CD4-positive, alpha-beta T cell treated with Interleukin-6 at 100 ng/mL for 8 hours (primary cell): ENCODE measurements around the gene RELN.
"Not testable (repeated sequence)": the region's sequence is repeated elsewhere in the genome, so short reads cannot be mapped to it uniquely, and the experiment has no call there.

ENCODE experiments used
- DNase-seq: peaks from one replicate; pipeline ENCODE4 v3.0.0-alpha.2; 2020; ENCODE audit warnings: mixed read lengths, low spot score

Gene RELN

DNA sequence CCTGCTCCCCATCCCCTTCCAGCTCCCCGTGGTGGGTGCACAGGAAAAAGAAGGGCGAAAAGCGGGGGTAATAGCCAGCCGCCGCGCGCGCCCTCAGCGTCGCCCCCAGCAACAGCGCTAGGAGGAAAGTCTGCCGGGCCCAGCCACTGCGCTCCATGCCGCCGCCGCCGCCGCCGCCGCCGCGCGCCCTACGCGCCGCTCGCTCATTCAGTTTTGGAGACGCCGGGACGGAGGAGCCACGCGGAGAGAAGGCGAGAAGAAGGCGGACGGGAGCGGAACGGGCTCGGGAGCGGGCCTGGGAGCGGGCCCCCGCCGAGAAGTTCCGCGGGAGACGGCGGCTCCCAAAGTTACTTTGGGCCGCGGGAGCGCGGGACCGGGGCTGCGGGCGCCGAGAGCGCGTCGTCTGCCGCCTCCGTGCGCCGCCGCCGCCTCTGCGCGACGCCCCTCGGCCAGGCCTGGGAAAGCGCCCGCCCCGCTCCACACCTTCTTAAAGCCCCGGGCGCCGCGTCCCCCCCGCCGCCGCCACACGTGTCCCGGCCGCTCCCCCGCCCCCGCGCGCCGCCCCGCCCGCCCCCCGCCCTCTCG is at the start of gene RELN:
RELN (minus strand) TSS at position 459 of the 585 bp plus-strand sequence; CDS start at position 157, 302 bp downstream.
- DNase-seq, result no peak

DNA sequence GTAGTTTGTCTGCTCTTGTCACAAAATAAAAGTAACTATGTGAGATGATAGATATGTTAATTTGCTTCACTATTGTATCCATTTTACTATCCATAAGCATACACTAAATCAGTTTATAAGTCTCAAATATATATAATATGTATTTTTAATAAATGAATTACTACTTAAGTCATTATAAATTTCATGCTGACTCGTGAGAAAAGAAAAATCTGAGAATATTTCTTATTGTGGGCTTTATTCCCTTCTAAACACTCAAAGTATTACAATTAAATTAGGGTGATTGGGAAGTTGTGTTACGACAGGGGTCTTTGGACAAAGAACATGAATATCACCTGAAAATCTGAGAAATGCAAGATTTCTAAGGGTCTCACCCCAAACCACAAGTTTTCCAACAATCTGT is 48.7 kb upstream of the RELN start:
- DNase-seq, result no peak

DNA sequence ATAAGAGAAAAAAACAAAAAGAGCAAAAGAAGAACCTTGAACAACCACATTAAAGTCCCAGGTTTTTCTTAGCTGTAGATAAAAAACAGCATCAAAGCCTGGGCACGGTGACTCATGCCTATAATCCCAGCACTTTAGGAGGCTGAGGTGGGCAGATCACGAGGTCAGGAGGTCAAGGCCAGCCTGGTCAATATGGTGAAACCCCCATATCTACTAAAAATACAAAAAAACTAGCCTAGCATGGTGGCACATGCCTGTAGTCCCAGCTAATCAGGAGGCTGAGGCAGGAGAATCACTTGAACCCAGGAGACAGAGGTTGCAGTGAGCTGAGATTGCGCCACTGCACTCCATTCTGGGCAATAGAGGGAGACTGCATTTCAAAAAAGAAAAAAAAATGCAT is 47.4 kb upstream of the RELN start:
- not testable (repeated sequence) for DNase-seq

DNA sequence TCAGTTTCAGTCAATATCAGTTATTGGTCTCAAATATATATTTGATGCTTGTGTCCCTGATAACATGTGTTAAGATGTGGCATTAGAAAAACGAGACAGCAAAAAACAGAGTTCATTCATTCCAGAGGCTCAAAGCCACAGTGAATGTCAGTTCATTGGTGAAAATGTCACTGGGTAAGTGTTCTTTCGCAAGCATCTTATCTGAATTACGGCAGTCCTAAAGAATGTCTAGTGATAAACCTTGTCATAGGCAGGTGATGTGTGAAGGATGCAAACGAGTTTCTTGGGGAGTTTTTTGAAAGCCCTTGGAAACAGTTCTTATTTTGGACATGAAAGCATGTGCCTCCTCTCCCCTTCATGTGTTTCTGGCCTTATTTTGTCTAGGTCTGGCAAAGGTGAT is 45.9 kb upstream of the RELN start:
- DNase-seq, result no peak

DNA sequence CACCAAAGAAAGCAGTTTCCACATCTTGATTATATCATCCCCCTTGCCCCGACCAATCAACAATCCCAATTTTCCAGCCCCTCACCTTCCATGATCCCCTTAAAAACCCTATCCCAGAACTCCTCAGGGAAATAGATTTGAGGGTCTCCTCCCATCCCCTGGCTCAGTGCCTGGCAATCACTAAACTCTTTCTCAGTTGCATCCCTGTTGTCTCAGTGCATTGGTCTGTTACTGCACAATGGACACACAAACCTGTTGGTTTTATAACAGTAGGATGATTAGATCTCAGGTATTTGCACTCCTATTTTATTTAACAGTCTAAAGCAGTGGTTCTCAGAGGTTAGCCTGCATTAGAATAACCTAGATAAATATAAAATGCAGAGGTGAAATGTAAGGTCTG is 45.2 kb upstream of the RELN start:
- DNase-seq, result no peak

DNA sequence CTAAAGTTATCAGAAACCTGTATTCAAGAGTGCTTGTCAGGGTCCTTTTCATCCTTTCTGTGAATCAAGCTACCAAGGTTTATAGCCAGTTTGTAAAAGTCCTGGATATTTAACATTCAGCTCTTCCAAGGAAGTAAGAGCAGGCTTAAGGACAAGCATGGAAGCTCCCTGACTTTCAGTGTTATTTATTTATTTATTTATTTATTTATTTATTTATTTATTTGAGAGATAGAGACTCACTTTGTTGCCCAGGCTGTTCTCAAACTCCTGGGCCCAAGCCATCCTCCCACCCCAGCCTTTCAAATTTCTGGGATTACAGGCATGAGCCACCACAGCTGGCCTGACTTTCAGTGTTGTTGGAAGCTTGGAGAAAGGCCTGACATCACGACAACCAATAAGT is 44.4 kb upstream of the RELN start:
- DNase-seq, result no peak

DNA sequence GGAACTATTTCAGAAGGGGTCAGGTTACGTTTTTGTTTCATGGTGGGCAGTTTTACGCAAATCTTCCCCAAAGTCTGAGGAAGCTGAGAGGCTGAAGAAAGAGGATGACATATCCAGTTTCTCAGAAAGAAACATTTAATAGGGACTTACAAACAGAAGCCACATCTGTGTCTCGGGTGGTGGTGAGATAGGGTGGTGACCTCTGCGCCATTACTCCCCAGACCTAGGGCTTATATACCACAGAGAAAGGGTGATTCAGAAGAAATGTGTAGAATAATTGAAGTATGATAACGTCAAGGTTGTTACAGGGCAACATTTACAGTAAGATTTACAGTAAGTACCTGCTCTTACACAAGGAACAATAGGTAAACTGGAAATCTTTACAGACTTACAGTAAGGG is 43.0 kb upstream of the RELN start:
- no peak for DNase-seq

DNA sequence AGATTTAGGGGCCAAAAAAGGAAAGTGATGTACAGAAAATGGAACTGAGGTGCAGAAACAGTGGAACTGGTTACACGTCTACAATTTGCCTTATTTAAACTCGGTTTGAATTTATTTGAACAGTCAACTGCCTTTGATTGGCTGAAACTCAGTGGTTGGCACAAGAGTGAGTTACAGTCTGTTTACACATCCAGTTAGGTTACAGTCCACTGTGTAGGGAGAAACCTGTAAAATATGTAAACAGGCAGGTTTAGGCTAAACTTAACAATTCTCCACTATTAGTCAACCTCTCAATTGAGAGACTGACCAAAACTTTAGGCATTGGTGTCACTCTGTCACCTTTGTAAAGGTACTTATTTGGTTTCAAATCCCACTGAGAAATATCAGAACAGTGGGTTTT is 40.3 kb upstream of the RELN start:
- DNase-seq, result no peak

DNA sequence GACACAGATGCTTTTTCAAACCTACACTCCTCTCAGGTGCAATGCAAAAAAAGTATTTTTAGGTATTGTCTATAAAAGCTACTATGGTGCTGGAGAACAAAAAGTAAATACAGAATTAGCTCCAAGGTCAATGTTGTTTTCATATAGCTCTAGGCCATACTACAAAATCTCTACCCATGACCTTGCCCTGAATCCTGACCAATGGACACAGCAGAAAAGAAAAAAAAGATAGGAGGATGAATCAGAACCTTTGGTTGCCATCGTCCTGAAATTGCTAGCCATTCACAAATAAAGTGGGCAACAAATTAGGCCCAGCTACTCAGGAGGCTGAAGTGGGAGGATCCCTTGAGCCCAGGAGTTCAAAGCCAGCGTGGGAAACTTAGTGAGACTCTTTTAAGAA is 35.2 kb upstream of the RELN start:
- no peak for DNase-seq

DNA sequence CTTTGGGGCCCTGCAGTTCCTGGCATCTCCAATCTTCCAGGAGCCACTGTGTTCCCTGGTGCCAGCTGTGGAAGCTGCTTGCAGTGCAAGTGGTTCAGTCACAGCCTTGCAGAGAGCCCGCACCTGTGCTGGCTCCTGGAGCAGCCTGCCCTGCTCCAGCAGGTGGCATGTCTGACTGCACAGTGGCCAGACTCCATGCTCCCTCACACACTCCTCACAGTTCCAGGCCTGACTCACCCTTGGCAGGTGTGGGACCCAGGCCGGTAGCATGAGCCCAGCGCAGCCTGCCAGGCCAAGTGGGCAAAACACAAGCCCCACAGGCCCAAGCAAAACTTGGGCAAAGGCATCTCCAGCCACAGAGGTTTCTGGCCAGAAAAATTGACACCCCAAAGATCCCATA is 33.6 kb upstream of the RELN start:
- DNase-seq, result no peak

DNA sequence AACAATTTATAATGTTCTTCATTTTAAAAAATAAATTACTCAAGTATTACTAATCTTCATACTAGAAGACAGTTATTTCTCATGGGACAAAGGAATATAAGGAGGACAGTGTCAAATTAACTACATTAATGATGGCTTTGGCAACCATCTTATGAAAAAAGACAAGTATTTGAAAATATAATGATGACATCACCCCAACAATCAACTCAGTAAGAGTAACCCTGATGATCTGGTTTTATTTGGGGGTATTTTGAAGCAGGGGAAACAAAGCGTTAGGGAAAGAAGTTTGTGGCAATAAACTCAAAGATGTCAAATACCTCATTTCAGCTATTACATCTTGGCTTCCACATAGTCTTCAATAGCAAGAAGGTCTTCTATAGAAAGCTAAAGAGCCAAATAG is 29.0 kb upstream of the RELN start:
- DNase-seq, result no peak

DNA sequence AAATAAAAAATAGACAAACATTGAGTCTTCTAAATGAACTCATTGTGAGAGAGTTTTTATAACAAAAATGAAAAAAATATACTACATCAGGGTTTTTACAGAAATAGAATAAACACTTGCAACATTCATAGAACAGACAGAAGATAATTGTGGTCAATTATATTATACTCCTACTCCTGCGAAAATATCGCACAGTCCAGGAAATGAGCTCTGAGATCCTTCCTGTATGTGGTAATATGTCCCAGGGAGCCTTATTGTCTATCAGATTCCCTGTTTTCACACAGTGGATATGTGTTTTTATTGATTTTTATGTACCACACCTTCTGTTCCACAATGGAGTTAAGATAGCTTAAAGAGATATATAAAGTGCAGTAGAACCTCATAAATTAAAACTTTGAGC is 27.5 kb upstream of the RELN start:
- no peak for DNase-seq

DNA sequence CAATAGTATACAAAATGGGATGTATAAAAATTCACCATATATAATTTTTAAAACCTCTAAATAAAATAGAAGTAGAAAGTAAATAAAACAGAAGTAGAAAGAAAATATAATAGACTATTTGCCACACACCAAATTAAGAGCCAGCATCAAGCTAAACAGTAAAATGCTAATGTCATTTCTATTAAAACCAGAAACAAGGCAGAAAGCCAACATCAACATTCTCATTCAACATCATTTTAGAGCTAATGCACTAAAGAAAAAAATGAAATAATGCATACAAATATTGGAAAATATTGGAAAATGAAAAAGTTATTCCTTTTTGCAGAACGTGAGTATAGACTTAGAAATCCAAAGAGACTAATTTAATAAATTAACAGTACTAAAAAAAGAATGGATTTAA is 23.4 kb upstream of the RELN start:
- no peak for DNase-seq

DNA sequence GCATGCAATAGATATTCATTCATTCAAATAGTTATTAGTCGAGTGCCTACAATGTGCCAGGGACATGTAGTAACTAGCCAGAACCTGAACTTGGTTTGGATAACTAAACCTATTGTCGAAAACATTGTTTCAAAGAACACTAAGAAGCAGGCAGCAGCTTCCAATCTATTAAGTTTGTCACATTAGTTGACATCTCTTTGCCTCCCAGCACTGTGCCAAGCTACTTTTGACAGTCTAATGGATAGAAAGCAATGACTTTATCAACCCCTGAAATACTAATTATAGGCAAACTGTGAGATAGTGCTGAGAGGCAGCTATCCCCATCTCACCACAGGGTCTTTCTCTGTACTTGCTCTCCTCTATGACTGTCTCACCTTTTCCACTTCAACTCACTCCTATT is 22.4 kb upstream of the RELN start:
- no peak for DNase-seq

DNA sequence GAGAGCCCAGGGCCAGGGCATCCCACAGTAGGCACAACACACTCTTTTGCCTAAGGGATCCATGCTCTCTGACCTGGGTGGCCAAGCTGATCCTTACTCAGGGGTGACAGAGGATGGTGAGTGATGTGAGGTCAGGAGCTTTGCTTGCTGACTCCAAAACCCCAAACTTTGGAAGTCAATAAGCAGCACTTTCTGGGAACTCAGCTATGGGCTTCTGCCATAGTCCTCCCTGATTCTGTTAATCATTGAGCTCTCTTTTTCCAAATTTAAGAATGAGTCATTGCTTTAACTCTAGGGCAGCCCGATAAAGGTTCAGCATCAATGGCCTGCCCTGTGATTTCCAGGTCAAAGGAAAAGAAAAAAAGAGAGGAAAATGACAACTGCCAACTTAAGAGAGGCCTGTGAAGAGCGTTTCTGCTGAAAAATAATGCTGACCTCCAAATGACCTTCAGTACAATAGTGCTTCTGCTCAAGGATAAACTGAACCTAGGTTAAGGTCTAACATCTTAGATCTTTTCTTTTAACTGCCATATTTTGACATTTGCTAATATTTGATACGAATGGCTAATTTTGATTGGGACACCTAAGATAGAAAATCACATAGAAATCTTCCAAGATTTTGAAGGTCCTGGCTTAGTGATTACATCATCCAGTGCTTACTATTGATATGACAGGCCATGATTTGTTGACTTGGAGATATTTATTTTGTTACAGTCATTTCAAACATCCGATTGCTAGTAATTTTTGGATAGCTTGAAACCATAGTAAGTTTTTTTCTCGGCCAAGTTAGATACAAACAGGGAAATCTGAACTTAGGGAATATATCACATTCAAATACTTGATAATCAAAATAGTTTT is 20.8 kb upstream of the RELN start:
- DNase-seq, result no peak

DNA sequence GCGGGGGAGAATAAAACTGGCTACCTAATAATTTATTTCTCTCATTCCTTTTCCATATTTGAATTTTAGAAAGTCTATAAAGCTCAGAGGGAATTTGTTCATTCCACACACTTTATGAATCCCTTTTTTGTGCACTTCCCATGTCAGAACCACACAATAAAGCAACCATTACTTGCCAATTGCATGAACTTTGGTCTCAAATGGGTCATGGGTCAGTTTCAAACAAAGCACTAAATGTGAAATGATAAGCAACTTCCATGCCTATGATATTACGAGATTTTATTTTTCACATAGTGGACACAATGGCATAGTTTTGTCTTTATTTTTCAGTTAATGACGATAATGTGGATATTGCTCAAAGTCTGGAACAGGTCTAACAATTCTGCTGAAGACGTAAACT is 18.6 kb upstream of the RELN start:
- no peak for DNase-seq

DNA sequence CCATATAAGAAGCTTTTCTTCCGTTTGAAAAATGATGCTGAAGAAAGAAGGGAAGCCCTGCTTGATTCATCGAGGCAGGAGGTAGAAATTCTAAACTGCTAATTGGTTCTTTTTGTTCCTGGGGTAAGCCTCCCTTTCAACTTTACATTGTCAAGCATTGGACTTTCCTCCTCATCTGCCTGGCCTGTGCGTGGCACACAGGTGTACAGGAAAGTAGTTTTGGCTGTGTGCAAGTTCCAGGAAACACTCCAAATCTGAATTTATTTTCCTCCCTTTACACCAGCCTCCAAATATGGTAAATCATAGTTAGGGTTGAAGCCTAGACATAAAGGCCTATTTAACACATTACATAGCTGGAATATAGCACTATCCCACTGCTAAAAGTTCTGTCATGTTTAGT is 18.2 kb upstream of the RELN start:
- DNase-seq, result no peak

DNA sequence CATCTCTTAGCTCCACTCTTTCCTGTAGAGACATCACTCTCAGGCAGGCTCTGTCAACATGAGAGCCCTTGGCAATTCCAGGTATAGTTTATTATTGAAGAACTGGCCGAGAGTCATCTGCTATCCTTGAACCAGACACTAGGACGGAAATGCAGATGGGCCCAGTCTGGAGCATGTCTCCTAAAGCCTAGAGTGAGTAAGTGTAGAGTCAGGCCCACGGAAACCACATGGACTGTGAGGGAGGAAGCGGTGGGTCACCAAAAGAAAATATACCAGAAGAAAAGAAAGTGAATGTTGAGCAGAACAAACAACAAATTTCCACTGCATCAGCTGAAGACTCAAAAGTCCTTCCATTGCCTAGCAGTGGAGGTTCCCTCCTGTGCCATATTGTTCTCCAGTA is 15.7 kb upstream of the RELN start:
- DNase-seq, result no peak

DNA sequence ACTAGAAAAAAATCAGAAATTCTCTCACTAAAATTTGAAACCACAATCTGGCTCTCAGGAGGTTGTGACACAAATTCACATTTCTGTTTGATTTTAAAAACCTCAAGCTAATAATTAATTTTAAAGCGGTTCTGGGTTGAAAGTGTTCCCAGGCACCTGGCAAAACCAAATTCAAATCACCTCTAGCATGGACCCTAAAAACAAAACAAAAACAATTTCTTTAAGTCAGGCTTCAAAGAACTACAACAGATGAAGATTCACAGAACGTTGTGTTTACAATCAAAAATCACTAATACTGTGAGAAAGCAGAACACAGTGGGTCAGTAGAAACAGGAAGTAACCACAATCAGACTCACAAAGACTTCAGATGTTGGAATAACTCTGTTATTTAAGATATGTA is 7.2 kb upstream of the RELN start:
- DNase-seq, result no peak

DNA sequence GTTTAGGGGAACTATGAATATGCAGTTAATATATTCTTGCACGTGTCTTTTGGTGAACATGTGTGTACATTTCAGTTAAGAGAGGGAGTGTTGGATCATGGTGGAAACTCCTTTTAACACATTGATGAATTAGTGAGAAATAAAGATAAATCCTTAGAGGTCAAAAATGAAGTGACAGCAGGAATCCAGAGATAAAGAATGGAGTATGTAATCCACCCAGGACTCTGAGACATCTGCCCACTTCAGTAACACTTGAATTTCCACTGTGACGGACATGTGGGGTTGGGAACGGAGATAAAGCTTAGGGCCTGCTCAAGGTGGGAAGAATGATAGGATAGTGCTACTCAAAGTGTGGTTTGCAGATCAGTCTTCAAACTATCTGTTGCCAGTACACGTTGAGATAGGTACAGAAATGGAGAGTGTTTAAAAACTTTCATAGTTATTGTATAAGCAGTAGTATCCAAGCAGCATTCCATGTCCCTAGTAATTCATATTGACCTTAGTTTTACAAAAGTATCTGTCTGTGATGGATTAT is 6.6 kb upstream of the RELN start:
- DNase-seq, result no peak

DNA sequence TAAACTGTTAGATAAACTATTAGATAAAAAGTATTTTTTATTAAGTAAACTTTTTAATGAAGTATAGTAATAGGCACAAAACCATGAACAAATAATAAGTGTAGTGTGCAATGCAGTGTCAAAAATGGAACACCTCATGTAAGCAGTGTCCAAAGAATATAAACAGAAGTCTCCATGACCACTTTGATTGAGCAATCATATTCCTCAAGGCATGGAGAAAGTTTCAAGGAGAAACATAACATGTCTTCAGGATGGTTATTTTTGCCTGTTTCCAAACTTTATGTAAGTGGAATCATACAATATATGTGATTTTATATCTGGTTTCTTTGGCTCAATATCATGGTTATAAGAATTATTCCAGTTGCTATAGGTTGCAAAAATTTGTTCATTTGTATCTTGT is 6.1 kb upstream of the RELN start:
- DNase-seq, result no peak

DNA sequence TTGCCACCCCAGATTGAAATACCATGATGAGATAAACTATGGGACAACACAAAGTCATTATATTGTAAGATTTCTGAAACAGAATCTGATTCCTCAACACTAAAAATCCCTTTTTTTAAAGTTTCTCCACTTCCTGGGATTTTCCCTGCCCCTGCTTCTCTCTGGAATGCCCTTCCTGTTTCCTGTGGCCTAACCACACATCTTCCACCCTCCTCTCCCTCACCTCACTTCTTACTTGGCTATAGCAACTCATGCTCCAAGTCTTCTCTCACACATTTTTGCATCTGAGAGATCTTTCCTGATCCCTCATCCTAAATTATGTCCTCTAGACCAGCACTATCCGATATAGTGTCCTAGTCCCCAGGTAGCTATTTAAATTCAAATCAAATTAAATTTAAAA is 4.1 kb upstream of the RELN start:
- DNase-seq, result no peak

DNA sequence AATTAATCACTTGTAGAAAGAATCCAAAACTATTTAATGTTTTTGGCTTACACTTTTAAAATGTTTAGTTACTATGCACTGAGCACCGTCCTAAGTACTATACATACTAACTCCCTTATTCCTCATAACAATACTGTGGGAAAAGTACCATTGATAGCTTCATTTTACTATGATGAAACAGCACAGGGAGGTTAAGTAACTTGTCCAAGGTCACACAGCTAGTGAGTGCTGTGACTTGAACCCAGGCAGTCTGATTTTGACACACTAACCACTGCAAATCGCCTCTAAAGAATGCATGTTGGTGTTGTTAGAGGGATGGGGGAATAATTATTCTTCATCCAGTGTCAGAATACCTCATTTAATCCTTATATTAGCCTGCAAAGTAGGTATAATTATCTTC is 1.9 kb upstream of the RELN start:
- no peak for DNase-seq

DNA sequence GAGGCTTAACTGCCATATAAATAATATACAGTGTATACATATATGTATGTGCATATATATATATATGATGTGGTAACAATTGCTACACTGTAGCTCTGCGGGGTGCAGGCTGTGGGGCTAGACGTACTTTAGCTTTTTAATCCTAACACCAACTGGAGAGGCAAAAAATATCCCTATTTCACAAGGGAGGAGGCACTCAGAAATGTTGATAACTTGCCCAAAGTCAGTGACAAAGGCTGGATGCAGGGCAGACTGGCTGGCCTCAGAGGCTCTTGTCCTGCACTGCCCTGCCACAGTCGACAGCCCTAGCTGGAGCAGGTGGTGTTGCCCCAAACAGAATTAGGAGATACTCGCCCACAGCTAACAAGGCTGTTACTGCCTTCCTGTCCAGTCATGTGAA is 1.5 kb upstream of the RELN start:
- no peak for DNase-seq
